SH-SY5Y (cell line): ENCODE data around the gene LCE1C.

ENCODE experiments used
- GATA2 ChIP-seq: IDR thresholded peaks from 2 replicates; pipeline ENCODE4 v1.6.1; 2011; ENCODE audit warnings: mild to moderate bottlenecking, low read depth, low read length
- GATA3 ChIP-seq: IDR thresholded peaks from 2 replicates; pipeline ENCODE4 v1.6.1; 2011; ENCODE audit warnings: low read depth, mild to moderate bottlenecking, low read length, moderate library complexity

- no peak for TF ChIP-seq GATA3
- TF ChIP-seq GATA2: no peak
Measured at GRCh38 chr1:152759453-152760173, 46.8 kb downstream of the LCE1C start.
